ENCODE measurements around the gene KLHL3. TPM values are rescaled to one million over a fixed set of nuclear protein-coding genes. Genes with fewer than 3 reads are reported as not detected.

KLHL3 gene
- total RNA-seq, 4 donors from 2014 or later, result 1.7 to 3.8 (median 3.1) TPM

GRCh38 chr5:137621861-137622823 is 113.7 kb downstream of the KLHL3 start:
- Histone ChIP-seq H3K36me3 (peaks cover 0 to 10% (median 0%) of the 10 kb centered on the region in 3 donors), H3K4me3 (no peak overlapping the region), H3K27me3 (no peaks in the 10 kb centered on the region), H3K9me3 (no peaks in the 10 kb centered on the region), H3K27ac (peak overlapping the region; percentile 1 to 53 (median 20)), H3K4me1 (peaks cover 0 to 18% (median 15%) of the 10 kb centered on the region in 3 donors)
- 58 to 71% methylated on average over 6 to 8 of the region's 10 CpGs for WGBS, 2 donors
- no peak for DNase-seq
- TF ChIP-seq CTCF (IDR thresholded peaks at IDR 0.05), result no peak
- TF ChIP-seq POLR2A (IDR thresholded peaks at IDR 0.05), result no peak
- intact Hi-C loops (cut with DNase I), result no loop called here

DNA sequence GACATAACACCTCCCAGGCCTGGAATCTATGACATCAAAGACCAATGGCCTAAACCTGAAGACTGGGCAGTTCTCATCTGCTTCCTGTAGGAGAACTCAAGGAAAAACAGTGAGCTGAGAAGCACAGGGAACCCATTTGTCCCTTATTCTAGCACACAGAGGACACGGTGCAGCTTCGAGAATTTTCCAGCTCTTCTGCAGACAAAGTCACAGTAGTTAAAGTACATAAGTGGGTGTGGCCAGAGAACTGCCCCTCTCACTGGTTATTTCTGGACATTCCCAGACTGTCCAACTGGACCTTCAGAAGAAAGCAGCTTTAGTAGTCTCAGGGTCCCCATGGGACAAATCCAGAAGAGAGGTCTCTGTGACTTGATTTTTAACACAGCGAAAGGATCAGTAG is 114.6 kb downstream of the KLHL3 start:
- H3K36me3 ChIP-seq, result peaks cover 0 to 10% (median 0%) of the 10 kb centered on the region in 3 donors
- intact Hi-C loops (cut with DNase I), result no loop called here
- no peak for DNase-seq
- peak overlapping the region in 1 of 4 donors; percentile 0 for H3K27ac ChIP-seq
- H3K4me3 ChIP-seq, result no peak overlapping the region
- peaks cover 0 to 18% (median 15%) of the 10 kb centered on the region in 3 donors for H3K4me1 ChIP-seq
- no peaks in the 10 kb centered on the region for H3K9me3 ChIP-seq
- WGBS, 2 donors, result 88 to 93% methylated on average over 2 of the region's 3 CpGs
- TF ChIP-seq POLR2A (IDR thresholded peaks at IDR 0.05), result no peak
- TF ChIP-seq CTCF (IDR thresholded peaks at IDR 0.05), result no peak
- H3K27me3 ChIP-seq, result no peaks in the 10 kb centered on the region

DNA sequence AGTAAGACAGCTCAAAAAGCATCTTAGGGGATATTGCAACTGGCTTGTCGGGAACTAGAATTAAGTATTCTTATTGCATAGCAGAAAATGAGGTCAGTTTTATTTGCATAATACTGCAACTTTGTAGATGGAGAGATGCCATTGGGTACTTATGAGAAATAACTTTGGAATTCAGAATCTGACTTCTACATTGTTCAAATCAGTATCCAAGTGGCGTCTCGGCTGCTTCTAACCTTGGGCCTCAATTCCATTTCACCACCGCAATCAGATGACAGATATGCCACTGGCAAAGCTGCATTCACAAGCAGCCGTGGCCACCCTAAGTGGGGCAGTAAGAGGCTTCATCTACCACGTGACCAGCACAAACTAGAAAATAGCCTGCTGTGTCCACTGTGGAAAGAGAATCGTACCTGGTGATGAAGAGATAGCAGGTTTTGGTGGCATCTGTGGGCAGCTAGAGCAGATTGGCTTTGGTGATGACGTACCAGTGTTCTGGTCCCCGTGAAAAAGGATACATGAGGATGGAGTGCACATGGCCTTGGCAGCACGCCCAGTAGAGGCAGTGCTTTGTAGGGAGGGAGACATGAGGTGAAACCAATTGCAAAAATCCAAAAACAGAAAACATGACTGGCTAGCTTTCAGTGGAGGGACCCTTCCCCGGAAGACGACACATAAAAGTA is 116.6 kb downstream of the KLHL3 start:
- H3K27me3 ChIP-seq, result no peaks in the 10 kb centered on the region
- H3K36me3 ChIP-seq, result peaks cover 0 to 5% (median 0%) of the 10 kb centered on the region in 3 donors
- peaks cover 0 to 18% (median 15%) of the 10 kb centered on the region in 3 donors for H3K4me1 ChIP-seq
- no peak for TF ChIP-seq CTCF (IDR thresholded peaks at IDR 0.05)
- H3K9me3 ChIP-seq, result no peaks in the 10 kb centered on the region
- peak overlapping the region in 2 of 4 donors; percentile 45 to 52 for H3K27ac ChIP-seq
- 63 to 67% methylated on average over 12 of the region's 12 CpGs for WGBS, 2 donors
- H3K4me3 ChIP-seq, result no peak overlapping the region
- DNase-seq, result no peak
- intact Hi-C loops (cut with DNase I), result no loop called here

GRCh38 chr5:137618476-137618875 is 117.4 kb downstream of the KLHL3 start:
- no peaks in the 10 kb centered on the region for H3K27me3 ChIP-seq
- DNase-seq, result no peak
- peaks cover 0 to 18% (median 15%) of the 10 kb centered on the region in 3 donors for H3K4me1 ChIP-seq
- H3K9me3 ChIP-seq, result no peaks in the 10 kb centered on the region
- peaks cover 0 to 5% (median 0%) of the 10 kb centered on the region in 3 donors for H3K36me3 ChIP-seq
- H3K27ac ChIP-seq, result no peak overlapping the region
- 65 to 82% methylated on average over 4 to 7 of the region's 7 CpGs for WGBS, 2 donors
- TF ChIP-seq CTCF (IDR thresholded peaks at IDR 0.05), result no peak
- TF ChIP-seq POLR2A (IDR thresholded peaks at IDR 0.05), result no peak
- no peak overlapping the region for H3K4me3 ChIP-seq
- intact Hi-C loops (cut with DNase I), result no loop called here

All from esophagus squamous epithelium (tissue), 5 donors.